Right hindlimb (tissue), 1 donor: Measurements from ENCODE around the gene E2F3.
"Not testable (repeated sequence)": the region's sequence is repeated elsewhere in the genome, so short reads cannot be mapped to it uniquely, and the experiment has no call there.

Source experiments
- DNase-seq: peaks from one replicate; pipeline ENCODE4 v3.0.0-alpha.2; 2018

Gene E2F3

GRCh38 chr6:20472748-20473147 lies 71.1 kb downstream of the E2F3 start:
- DNase-seq, result no peak

- no peak for DNase-seq
Observed at GRCh38 chr6:20473518-20473917, 71.8 kb downstream of the E2F3 start.

- no peak for DNase-seq
Observed at GRCh38 chr6:20474874-20475542, 73.3 kb downstream of the E2F3 start.

GRCh38 chr6:20476501-20477043 lies 74.9 kb downstream of the E2F3 start:
- no peak for DNase-seq

- DNase-seq, result no peak
Observed at GRCh38 chr6:20477485-20477884, 75.8 kb downstream of the E2F3 start.

GRCh38 chr6:20479060-20479459 lies 77.4 kb downstream of the E2F3 start:
- DNase-seq, result no peak

GRCh38 chr6:20479526-20479925 lies 77.8 kb downstream of the E2F3 start:
- DNase-seq, result no peak

- DNase-seq, result no peak
Observed at GRCh38 chr6:20481281-20481680, 79.6 kb downstream of the E2F3 start.

- DNase-seq, result no peak
Observed at GRCh38 chr6:20483887-20484497, 82.3 kb downstream of the E2F3 start.

GRCh38 chr6:20486641-20487040 lies 85.0 kb downstream of the E2F3 start:
- no peak for DNase-seq

- DNase-seq, result no peak
Observed at GRCh38 chr6:20487669-20488375, 86.1 kb downstream of the E2F3 start.

GRCh38 chr6:20490591-20490990 lies 88.9 kb downstream of the E2F3 start:
- DNase-seq, result no peak

- no peak for DNase-seq
Observed at GRCh38 chr6:20492099-20492498, 90.4 kb downstream of the E2F3 start.

GRCh38 chr6:20497216-20498040 lies 95.7 kb downstream of the E2F3 start:
- no peak for DNase-seq

GRCh38 chr6:20498041-20498385 lies 96.3 kb downstream of the E2F3 start:
- no peak for DNase-seq

GRCh38 chr6:20509212-20509611 lies 107.5 kb downstream of the E2F3 start:
- no peak for DNase-seq

- DNase-seq, result no peak
Observed at GRCh38 chr6:20511852-20512251, 110.2 kb downstream of the E2F3 start.

- DNase-seq, result not testable (repeated sequence)
Observed at GRCh38 chr6:20525208-20525607, 123.5 kb downstream of the E2F3 start.

GRCh38 chr6:20529086-20529448 lies 127.4 kb downstream of the E2F3 start:
- DNase-seq, result not testable (repeated sequence)

GRCh38 chr6:20532881-20533280 lies 131.2 kb downstream of the E2F3 start:
- no peak for DNase-seq

GRCh38 chr6:20533746-20534294 lies 132.1 kb downstream of the E2F3 start:
- DNase-seq, result no peak

- DNase-seq, result peak; percentile 94
Observed at GRCh38 chr6:20534295-20535262, 132.9 kb downstream of the E2F3 start, which contains the start of gene CDKAL1. Gene CDKAL1, plus strand, starts transcription at chr6:20534457. Its CDS starts 11,894 bp downstream, at chr6:20546351.
